Measurements from ENCODE around the gene BCAS3. TPM values are rescaled to one million over a fixed set of nuclear protein-coding genes. Genes with fewer than 3 reads are reported as not detected.
"Not testable (repeated sequence)": the region's sequence is repeated elsewhere in the genome, so short reads cannot be mapped to it uniquely, and the experiment has no call there.

The BCAS3 gene
- total RNA-seq, 1 donor from 2014 or later = 30.5 TPM

DNA sequence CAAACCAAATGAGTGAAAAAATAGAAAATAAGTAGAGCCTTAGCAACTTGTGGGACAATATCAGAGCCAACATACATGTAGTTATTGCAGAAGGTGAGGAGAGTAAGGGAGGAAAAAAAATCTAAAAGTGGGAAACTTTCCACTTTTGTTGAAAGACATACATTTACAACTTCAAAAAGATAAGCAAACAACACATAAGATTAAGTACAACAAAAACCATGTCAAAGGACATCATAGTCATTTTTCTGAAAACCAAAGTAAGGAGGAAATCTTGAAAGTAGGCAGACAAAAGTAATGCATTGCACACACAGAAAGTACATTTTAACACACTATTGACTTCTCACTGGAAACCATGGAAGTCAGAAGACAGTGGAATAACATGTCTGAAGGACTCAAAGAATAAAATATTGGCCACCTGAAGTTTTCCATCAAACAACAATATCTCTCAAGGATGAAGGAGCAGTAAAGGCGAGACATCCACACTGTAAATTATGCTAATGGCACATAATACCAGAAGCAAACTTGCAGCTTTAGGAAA is 291.9 kb downstream of the BCAS3 start:
- Mint-ChIP-seq H3K4me3 (no peak overlapping the region), H3K36me3 (ENCODE audit: low read depth) (peaks cover 36% of the 10 kb centered on the region), H3K9me3 (peaks cover 35% of the 10 kb centered on the region), H3K27me3 (ENCODE audit: low read depth) (no peaks in the 10 kb centered on the region), H3K4me1 (peaks cover 10% of the 10 kb centered on the region), H3K27ac (ENCODE audit: unreplicated experiment) (no peak overlapping the region)
- no peak for DNase-seq (ENCODE audit: low read depth, low spot score)
- TF ChIP-seq CTCF (conservative IDR thresholded peaks at IDR 0.05) = no peak

DNA sequence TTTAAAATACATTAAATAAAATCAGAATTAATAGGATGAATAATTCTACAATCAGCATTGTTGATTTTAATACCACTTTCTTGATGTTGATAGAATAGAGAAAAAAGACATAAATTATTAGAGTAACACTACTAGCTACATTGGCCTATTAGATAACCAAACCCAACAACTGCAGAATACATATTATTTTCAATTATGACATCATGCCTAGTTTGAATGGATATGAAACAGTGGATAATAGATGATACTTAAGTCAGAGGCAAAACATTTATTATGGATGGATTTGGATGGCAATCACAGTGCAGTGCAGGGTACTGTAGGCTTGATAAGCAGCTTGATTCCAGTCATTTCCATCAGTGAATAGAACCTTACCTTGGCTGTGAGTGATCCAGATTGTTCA is 293.1 kb downstream of the BCAS3 start:
- Mint-ChIP-seq H3K27ac (ENCODE audit: unreplicated experiment) (peak overlapping the region; percentile 31), H3K36me3 (ENCODE audit: low read depth) (peaks cover 30% of the 10 kb centered on the region), H3K4me1 (peaks cover 10% of the 10 kb centered on the region), H3K9me3 (peaks cover 27% of the 10 kb centered on the region), H3K4me3 (no peak overlapping the region), H3K27me3 (ENCODE audit: low read depth) (no peaks in the 10 kb centered on the region)
- no peak for DNase-seq (ENCODE audit: low read depth, low spot score)
- TF ChIP-seq CTCF (conservative IDR thresholded peaks at IDR 0.05) = no peak

DNA sequence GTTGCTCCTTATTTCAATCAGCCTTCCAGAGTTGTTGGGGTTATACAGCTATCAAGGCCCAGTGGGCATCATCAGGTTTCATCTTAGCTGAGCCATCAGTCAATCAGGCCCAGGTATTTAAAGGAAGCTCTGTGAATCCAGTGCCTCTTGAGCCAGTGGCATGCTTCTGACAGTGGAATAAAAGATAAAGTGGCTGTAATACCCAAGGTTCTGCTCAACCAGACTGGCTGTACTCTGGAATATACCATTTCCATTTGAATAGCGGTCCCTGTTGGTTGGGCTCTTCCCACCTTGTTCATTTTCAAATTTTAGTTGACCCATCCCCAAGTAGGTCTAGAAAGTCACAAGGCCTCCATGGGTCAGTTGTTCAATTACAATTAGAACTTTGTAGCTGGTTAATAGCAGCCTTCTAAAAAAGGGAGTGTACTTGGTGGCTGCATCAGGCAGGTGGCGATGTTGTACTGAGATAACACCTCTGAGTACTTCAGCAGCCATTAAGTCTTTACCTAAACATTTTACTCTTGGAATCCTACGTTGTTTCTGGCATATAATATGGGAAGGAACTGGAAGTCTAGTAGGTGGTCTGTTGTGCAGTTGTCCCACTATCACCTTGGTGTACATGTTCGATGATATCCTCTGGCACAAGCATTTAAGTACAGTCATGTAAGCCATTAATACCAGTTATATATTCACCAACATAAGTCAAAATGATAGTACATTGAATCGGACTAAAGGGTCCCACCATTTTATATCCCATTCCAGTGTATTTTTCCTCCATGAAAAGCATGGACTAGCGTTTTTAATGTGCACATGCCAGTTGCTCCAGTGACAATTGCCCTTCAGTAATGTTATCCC is 294.1 kb downstream of the BCAS3 start:
- TF ChIP-seq CTCF (conservative IDR thresholded peaks at IDR 0.05) = peak; percentile 80
- DNase-seq (ENCODE audit: low read depth, low spot score) = peak; percentile 41
- peaks cover 10% of the 10 kb centered on the region for H3K4me1 Mint-ChIP-seq
- no peak overlapping the region for H3K4me3 Mint-ChIP-seq
- peaks cover 21% of the 10 kb centered on the region for H3K9me3 Mint-ChIP-seq
- peaks cover 27% of the 10 kb centered on the region for H3K36me3 Mint-ChIP-seq (ENCODE audit: low read depth)
- no peaks in the 10 kb centered on the region for H3K27me3 Mint-ChIP-seq (ENCODE audit: low read depth)
- no peak overlapping the region for H3K27ac Mint-ChIP-seq (ENCODE audit: unreplicated experiment)

DNA sequence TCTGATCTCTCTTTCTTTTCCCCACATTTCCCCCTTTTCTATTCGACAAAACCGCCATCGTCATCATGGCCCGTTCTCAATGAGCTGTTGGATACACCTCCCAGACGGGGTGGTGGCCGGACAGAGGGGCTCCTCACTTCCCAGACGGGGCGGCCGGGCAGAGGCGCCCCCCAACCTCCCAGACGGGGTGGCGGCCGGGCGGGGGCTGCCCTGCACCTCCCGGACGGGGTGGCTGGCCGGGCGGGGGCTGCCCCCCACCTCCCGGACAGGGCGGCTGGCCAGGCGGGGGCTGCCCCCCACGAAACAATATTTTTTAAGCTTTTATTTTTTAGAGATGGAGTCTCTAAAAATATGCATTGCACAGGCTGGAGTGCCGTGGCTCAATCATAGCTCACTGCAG is 299.2 kb downstream of the BCAS3 start:
- not testable (repeated sequence) for H3K4me1 Mint-ChIP-seq; H3K9me3 Mint-ChIP-seq; H3K27ac Mint-ChIP-seq (ENCODE audit: unreplicated experiment); H3K27me3 Mint-ChIP-seq (ENCODE audit: low read depth); DNase-seq (ENCODE audit: low read depth, low spot score); H3K4me3 Mint-ChIP-seq; H3K36me3 Mint-ChIP-seq (ENCODE audit: low read depth)

DNA sequence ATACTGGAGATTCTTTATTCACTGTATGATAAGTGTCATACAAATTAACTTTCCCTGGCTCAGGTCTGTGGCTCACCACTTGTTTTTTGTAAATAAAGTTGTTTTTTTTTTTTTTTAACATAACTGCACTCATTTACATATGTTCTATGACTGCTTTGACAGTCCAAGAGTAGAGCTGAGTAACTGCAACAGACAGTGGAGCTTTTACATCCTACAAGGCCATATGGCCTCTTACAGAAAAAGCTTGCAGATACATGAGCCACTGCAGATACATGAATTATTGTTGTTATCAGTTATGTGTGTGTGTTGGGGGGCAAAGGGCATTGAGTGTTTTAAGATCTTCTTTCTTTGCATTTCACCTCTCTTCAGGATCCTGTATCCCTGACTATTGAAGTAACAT is 311.7 kb downstream of the BCAS3 start:
- H3K36me3 Mint-ChIP-seq (ENCODE audit: low read depth) = peaks cover 16% of the 10 kb centered on the region
- H3K4me1 Mint-ChIP-seq = peaks cover 5% of the 10 kb centered on the region
- no peak overlapping the region for H3K27ac Mint-ChIP-seq (ENCODE audit: unreplicated experiment)
- no peak overlapping the region for H3K4me3 Mint-ChIP-seq
- no peak for DNase-seq (ENCODE audit: low read depth, low spot score)
- peaks cover 12% of the 10 kb centered on the region for H3K9me3 Mint-ChIP-seq
- no peak for TF ChIP-seq CTCF (conservative IDR thresholded peaks at IDR 0.05)
- no peaks in the 10 kb centered on the region for H3K27me3 Mint-ChIP-seq (ENCODE audit: low read depth)

DNA sequence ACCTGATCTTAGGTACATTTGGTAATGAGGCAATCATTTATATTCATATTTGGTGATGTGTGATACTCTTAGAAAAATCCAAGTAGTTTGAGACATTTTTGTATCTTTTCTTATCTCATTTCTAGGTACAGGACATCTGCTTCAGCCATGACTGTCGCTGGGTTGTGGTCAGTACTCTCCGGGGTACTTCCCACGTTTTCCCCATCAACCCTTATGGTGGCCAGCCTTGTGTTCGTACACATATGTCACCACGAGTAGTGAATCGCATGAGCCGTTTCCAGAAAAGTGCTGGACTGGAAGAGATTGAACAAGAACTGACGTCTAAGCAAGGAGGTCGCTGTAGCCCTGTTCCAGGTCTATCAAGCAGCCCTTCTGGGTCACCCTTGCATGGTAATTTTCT is 312.2 kb downstream of the BCAS3 start:
- no peak overlapping the region for H3K4me3 Mint-ChIP-seq
- H3K27me3 Mint-ChIP-seq (ENCODE audit: low read depth) = no peaks in the 10 kb centered on the region
- peaks cover 12% of the 10 kb centered on the region for H3K9me3 Mint-ChIP-seq
- no peak overlapping the region for H3K27ac Mint-ChIP-seq (ENCODE audit: unreplicated experiment)
- no peak for TF ChIP-seq CTCF (conservative IDR thresholded peaks at IDR 0.05)
- no peak for DNase-seq (ENCODE audit: low read depth, low spot score)
- peaks cover 16% of the 10 kb centered on the region for H3K36me3 Mint-ChIP-seq (ENCODE audit: low read depth)
- H3K4me1 Mint-ChIP-seq = peaks cover 5% of the 10 kb centered on the region
